NCI-H2171 treated with DMSO at 0.1 percent for 48 hours (cell line): ENCODE data around the gene CLDN11.

ENCODE experiments used
- DNase-seq: peaks from one replicate; lab custom pipeline; 2025; lab: John Stamatoyannopoulos, UW

CLDN11 gene

GRCh38 chr3:170470063-170471016 is 51.7 kb downstream of the CLDN11 start:
- DNase-seq = peak; percentile 97

GRCh38 chr3:170471149-170471548 is 52.5 kb downstream of the CLDN11 start:
- DNase-seq = peak; percentile 58

GRCh38 chr3:170473358-170473757 is 54.7 kb downstream of the CLDN11 start:
- no peak for DNase-seq

- no peak for DNase-seq
Observed at GRCh38 chr3:170475092-170475685, 56.5 kb downstream of the CLDN11 start.

GRCh38 chr3:170476291-170476690 is 57.6 kb downstream of the CLDN11 start:
- no peak for DNase-seq

GRCh38 chr3:170477395-170477794 is 58.7 kb downstream of the CLDN11 start:
- no peak for DNase-seq

- DNase-seq = no peak
Observed at GRCh38 chr3:170480111-170480510, 61.4 kb downstream of the CLDN11 start.

GRCh38 chr3:170482199-170482598 is 63.5 kb downstream of the CLDN11 start:
- DNase-seq = no peak

GRCh38 chr3:170483485-170484262 is 65.0 kb downstream of the CLDN11 start:
- no peak for DNase-seq
